MG63 (cell line): Measurements from ENCODE around the gene NAA35. TPM values are rescaled to one million over a fixed set of nuclear protein-coding genes. Genes with fewer than 3 reads are reported as not detected.

Experiments used
- DNase-seq: peaks from one replicate; pipeline ENCODE4 v3.0.0-alpha.2; 2020
- H3K27me3 ChIP-seq: fragments of 250-450 bp; sonication (Bioruptor Pico); 2 replicates; pipeline ENCODE4 v1.5.1; 2020; ENCODE audit warnings: mild to moderate bottlenecking, moderate library complexity
- H3K36me3 ChIP-seq: fragments of 250-450 bp; sonication (Bioruptor Pico); 2 replicates; pipeline ENCODE4 v1.5.1; 2020; ENCODE audit warnings: mild to moderate bottlenecking, moderate library complexity
- H3K4me3 ChIP-seq: fragments of 250-450 bp; sonication (Bioruptor Pico); 2 replicates; pipeline ENCODE4 v1.5.1; 2020; ENCODE audit warnings: mild to moderate bottlenecking, moderate library complexity
- H3K9me3 ChIP-seq: fragments of 250-450 bp; sonication (Bioruptor Pico); 2 replicates; pipeline ENCODE4 v1.5.1; 2020; ENCODE audit warnings: mild to moderate bottlenecking, moderate library complexity
- total RNA-seq: library from RNA; depleted of rRNA; stranded (reverse); fragments of >200 nt; shearing (Covaris generic); gene quantifications from 2 replicates; pipeline ENCODE4 v1.2.3, GENCODE V29; 2014; ENCODE audit warnings: low replicate concordance

Gene NAA35
- total RNA-seq, 1 experiment from 2014 or later = 28.1 TPM

GRCh38 chr9:85984457-85984856 lies 43.5 kb downstream of the NAA35 start:
- Histone ChIP-seq H3K9me3 (no peaks in the 10 kb centered on the region), H3K4me3 (no peak overlapping the region), H3K36me3 (peaks cover 33% of the 10 kb centered on the region), H3K27me3 (no peaks in the 10 kb centered on the region)
- no peak for DNase-seq

GRCh38 chr9:85987236-85987635 lies 46.3 kb downstream of the NAA35 start:
- no peaks in the 10 kb centered on the region for H3K9me3 ChIP-seq
- no peaks in the 10 kb centered on the region for H3K27me3 ChIP-seq
- H3K36me3 ChIP-seq = peaks cover 17% of the 10 kb centered on the region
- H3K4me3 ChIP-seq = no peak overlapping the region
- no peak for DNase-seq

GRCh38 chr9:85994191-85994590 lies 53.2 kb downstream of the NAA35 start:
- peaks cover 25% of the 10 kb centered on the region for H3K36me3 ChIP-seq
- H3K9me3 ChIP-seq = no peaks in the 10 kb centered on the region
- H3K27me3 ChIP-seq = no peaks in the 10 kb centered on the region
- no peak overlapping the region for H3K4me3 ChIP-seq
- no peak for DNase-seq

- no peak for DNase-seq
- no peak overlapping the region for H3K4me3 ChIP-seq
- peaks cover 34% of the 10 kb centered on the region for H3K36me3 ChIP-seq
- no peaks in the 10 kb centered on the region for H3K27me3 ChIP-seq
- H3K9me3 ChIP-seq = no peaks in the 10 kb centered on the region
Measured at GRCh38 chr9:85995097-85995496, 54.2 kb downstream of the NAA35 start.

- Histone ChIP-seq H3K36me3 (peaks cover 35% of the 10 kb centered on the region), H3K9me3 (no peaks in the 10 kb centered on the region), H3K27me3 (no peaks in the 10 kb centered on the region), H3K4me3 (no peak overlapping the region)
- no peak for DNase-seq
Measured at GRCh38 chr9:85995599-85995998, 54.7 kb downstream of the NAA35 start.

GRCh38 chr9:86005253-86005775 lies 64.4 kb downstream of the NAA35 start:
- peaks cover 77% of the 10 kb centered on the region for H3K36me3 ChIP-seq
- H3K27me3 ChIP-seq = no peaks in the 10 kb centered on the region
- no peak overlapping the region for H3K4me3 ChIP-seq

GRCh38 chr9:86009133-86009532 lies 68.2 kb downstream of the NAA35 start:
- H3K27me3 ChIP-seq = no peaks in the 10 kb centered on the region
- peaks cover 56% of the 10 kb centered on the region for H3K36me3 ChIP-seq
- DNase-seq = no peak

More at GRCh38 chr9:86005253-86005775, 64.4 kb downstream of the NAA35 start:
- DNase-seq = no peak
- peaks cover 10% of the 10 kb centered on the region; the same call in 1 of the 2 replicates for H3K9me3 ChIP-seq

GRCh38 chr9:86020731-86021130 lies 79.8 kb downstream of the NAA35 start:
- no peaks in the 10 kb centered on the region for H3K27me3 ChIP-seq
- peaks cover 47% of the 10 kb centered on the region for H3K36me3 ChIP-seq
- no peaks in the 10 kb centered on the region for H3K9me3 ChIP-seq
- no peak overlapping the region for H3K4me3 ChIP-seq
- no peak for DNase-seq

More at GRCh38 chr9:86009133-86009532, 68.2 kb downstream of the NAA35 start:
- peaks cover 7% of the 10 kb centered on the region; the same call in 1 of the 2 replicates for H3K9me3 ChIP-seq
- no peak overlapping the region for H3K4me3 ChIP-seq

GRCh38 chr9:86021166-86021565 lies 80.2 kb downstream of the NAA35 start:
- Histone ChIP-seq H3K36me3 (peaks cover 47% of the 10 kb centered on the region), H3K27me3 (no peaks in the 10 kb centered on the region), H3K9me3 (no peaks in the 10 kb centered on the region), H3K4me3 (no peak overlapping the region)
- no peak for DNase-seq

- no peak for DNase-seq
- Histone ChIP-seq H3K36me3 (peaks cover 47% of the 10 kb centered on the region), H3K4me3 (no peak overlapping the region), H3K27me3 (no peaks in the 10 kb centered on the region), H3K9me3 (no peaks in the 10 kb centered on the region)
Measured at GRCh38 chr9:86022687-86023266, 81.8 kb downstream of the NAA35 start.

- H3K4me3 ChIP-seq = no peak overlapping the region
- DNase-seq = no peak
- no peaks in the 10 kb centered on the region for H3K27me3 ChIP-seq
- H3K9me3 ChIP-seq = no peaks in the 10 kb centered on the region
- peaks cover 26% of the 10 kb centered on the region for H3K36me3 ChIP-seq
Measured at GRCh38 chr9:86027767-86028166, 86.8 kb downstream of the NAA35 start.

- Histone ChIP-seq H3K4me3 (no peak overlapping the region), H3K36me3 (no peaks in the 10 kb centered on the region; the same call in 1 of the 2 replicates), H3K27me3 (no peaks in the 10 kb centered on the region), H3K9me3 (no peaks in the 10 kb centered on the region)
- peak; percentile 39 for DNase-seq
Measured at GRCh38 chr9:86034863-86035734, 94.2 kb downstream of the NAA35 start.

GRCh38 chr9:86035827-86036440 lies 95.0 kb downstream of the NAA35 start:
- Histone ChIP-seq H3K4me3 (no peak overlapping the region), H3K9me3 (no peaks in the 10 kb centered on the region), H3K27me3 (no peaks in the 10 kb centered on the region), H3K36me3 (no peaks in the 10 kb centered on the region)
- DNase-seq = no peak

GRCh38 chr9:86036555-86036954 lies 95.6 kb downstream of the NAA35 start:
- no peak for DNase-seq
- Histone ChIP-seq H3K27me3 (no peaks in the 10 kb centered on the region), H3K9me3 (no peaks in the 10 kb centered on the region), H3K4me3 (no peak overlapping the region), H3K36me3 (no peaks in the 10 kb centered on the region)

- Histone ChIP-seq H3K4me3 (no peak overlapping the region), H3K9me3 (no peaks in the 10 kb centered on the region), H3K27me3 (no peaks in the 10 kb centered on the region), H3K36me3 (no peaks in the 10 kb centered on the region)
- DNase-seq = no peak
Measured at GRCh38 chr9:86039991-86040860, 99.3 kb downstream of the NAA35 start.

GRCh38 chr9:86040861-86041155 lies 99.9 kb downstream of the NAA35 start:
- DNase-seq = no peak
- H3K9me3 ChIP-seq = no peaks in the 10 kb centered on the region; the same call in 1 of the 2 replicates
- H3K4me3 ChIP-seq = no peak overlapping the region
- H3K27me3 ChIP-seq = no peaks in the 10 kb centered on the region
- no peaks in the 10 kb centered on the region for H3K36me3 ChIP-seq
